HFFc6 (cell line): ENCODE data around the gene PLEKHA7. TPM values are rescaled to one million over a fixed set of nuclear protein-coding genes. Genes with fewer than 3 reads are reported as not detected.

Experiments
- DNase-seq: peaks from one replicate; pipeline ENCODE4 v3.0.0-alpha.2; 2018
- H3K27ac Mint-ChIP-seq: 2 replicates; pipeline ENCODE4 v1.8.0; 2020; ENCODE audit warnings: mild to moderate bottlenecking, mixed read lengths
- H3K27me3 Mint-ChIP-seq: 2 replicates; pipeline ENCODE4 v1.8.0; 2021; ENCODE audit warnings: mild to moderate bottlenecking, moderate library complexity, mixed read lengths; ENCODE audit not compliant: insufficient read depth
- H3K36me3 Mint-ChIP-seq: 2 replicates; pipeline ENCODE4 v1.8.0; 2021; ENCODE audit warnings: low read depth, mixed read lengths
- H3K4me1 Mint-ChIP-seq: 2 replicates; pipeline ENCODE4 v1.8.0; 2020; ENCODE audit warnings: low read depth, mixed read lengths
- H3K4me3 Mint-ChIP-seq: 2 replicates; pipeline ENCODE4 v1.8.0; 2020; ENCODE audit warnings: mild to moderate bottlenecking, moderate library complexity, mixed read lengths
- H3K9me3 Mint-ChIP-seq: 2 replicates; pipeline ENCODE4 v1.8.0; 2020; ENCODE audit warnings: mild to moderate bottlenecking, mixed read lengths
- total RNA-seq, 6 experiments: library from RNA; stranded (reverse); fragmentation: NEBNext Ultra II Directional; extraction: Animal tissue kit (Norgen Biotek cat#: 25700); gene quantifications; 2 replicates in 1 of 6; 3 replicates in 5 of 6; pipeline ENCODE4 v1.2.3, GENCODE V29; 2021
- TF ChIP-seq, protein P1 (sequence below): fragments of 200-600 bp; sonication (generic); IDR thresholded peaks from 2 replicates; pipeline ENCODE4 v1.5.0; 2021; ENCODE audit warnings: antibody characterized with exemption, mild to moderate bottlenecking

Gene PLEKHA7
- total RNA-seq, 6 experiments from 2014 or later, result 0.07 to 0.24 (median 0.08) TPM; not detected in 3

DNA sequence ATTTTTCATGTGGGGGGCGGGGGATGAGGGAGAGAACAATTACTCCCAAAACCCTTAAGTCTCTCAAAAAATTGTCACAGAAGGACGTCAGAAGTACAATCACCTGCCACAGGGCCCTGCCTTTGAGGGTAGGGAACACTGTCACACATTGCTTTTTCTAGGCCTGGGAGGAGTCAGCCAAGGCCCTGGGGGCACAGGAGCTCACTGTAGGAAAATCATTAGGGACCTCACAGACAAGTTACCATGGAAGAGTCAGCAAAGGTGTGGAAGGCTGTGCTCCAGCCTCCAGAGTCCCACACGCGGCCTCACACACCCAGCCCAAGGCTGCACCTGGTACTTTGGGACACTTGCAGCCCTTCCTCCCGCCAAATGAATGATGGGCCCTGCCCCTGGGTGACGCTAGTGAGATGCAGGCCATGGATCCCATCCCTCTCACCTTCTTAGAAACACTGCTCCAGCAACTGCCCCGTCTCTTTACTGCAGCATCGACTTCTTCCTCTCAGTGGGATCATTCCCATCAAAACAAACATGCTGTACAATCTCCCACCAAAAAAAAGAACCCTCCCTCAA, 3.3 kb downstream of the PLEKHA7 start:
- Mint-ChIP-seq H3K36me3 (no peaks in the 10 kb centered on the region; the same call in 1 of the 2 replicates), H3K27ac (no peak overlapping the region), H3K4me3 (no peak overlapping the region), H3K27me3 (peaks cover 18% of the 10 kb centered on the region), H3K4me1 (peaks cover 8% of the 10 kb centered on the region; the same call in 1 of the 2 replicates), H3K9me3 (no peaks in the 10 kb centered on the region)
- TF ChIP-seq, protein P1, sequence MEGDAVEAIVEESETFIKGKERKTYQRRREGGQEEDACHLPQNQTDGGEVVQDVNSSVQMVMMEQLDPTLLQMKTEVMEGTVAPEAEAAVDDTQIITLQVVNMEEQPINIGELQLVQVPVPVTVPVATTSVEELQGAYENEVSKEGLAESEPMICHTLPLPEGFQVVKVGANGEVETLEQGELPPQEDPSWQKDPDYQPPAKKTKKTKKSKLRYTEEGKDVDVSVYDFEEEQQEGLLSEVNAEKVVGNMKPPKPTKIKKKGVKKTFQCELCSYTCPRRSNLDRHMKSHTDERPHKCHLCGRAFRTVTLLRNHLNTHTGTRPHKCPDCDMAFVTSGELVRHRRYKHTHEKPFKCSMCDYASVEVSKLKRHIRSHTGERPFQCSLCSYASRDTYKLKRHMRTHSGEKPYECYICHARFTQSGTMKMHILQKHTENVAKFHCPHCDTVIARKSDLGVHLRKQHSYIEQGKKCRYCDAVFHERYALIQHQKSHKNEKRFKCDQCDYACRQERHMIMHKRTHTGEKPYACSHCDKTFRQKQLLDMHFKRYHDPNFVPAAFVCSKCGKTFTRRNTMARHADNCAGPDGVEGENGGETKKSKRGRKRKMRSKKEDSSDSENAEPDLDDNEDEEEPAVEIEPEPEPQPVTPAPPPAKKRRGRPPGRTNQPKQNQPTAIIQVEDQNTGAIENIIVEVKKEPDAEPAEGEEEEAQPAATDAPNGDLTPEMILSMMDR, result no peak
- no peak for DNase-seq

DNA sequence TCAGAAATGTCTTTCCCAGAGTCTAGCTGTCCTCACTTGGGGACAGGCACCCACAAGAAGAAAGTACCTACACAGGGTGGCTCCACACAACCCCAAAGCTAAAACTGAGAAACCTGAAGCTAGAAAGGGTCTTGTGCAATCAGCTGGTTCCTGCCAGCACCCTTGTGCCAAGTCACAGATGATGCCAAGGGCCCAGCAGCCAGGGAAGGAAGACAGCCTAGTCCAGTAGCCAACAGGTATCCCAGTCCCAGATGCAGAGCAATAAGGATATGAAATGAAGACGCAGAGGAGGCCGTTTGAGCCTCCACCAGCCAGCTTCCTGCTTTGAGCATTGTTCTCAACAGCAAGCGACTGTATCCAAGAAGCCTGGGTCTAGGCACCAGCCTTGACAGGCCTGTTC, 6.1 kb downstream of the PLEKHA7 start:
- TF ChIP-seq, protein P1, result no peak
- DNase-seq, result no peak
- H3K27me3 Mint-ChIP-seq, result no peaks in the 10 kb centered on the region
- no peak overlapping the region for H3K27ac Mint-ChIP-seq
- no peak overlapping the region for H3K4me3 Mint-ChIP-seq
- H3K4me1 Mint-ChIP-seq, result no peaks in the 10 kb centered on the region
- H3K9me3 Mint-ChIP-seq, result no peaks in the 10 kb centered on the region
- H3K36me3 Mint-ChIP-seq, result no peaks in the 10 kb centered on the region

DNA sequence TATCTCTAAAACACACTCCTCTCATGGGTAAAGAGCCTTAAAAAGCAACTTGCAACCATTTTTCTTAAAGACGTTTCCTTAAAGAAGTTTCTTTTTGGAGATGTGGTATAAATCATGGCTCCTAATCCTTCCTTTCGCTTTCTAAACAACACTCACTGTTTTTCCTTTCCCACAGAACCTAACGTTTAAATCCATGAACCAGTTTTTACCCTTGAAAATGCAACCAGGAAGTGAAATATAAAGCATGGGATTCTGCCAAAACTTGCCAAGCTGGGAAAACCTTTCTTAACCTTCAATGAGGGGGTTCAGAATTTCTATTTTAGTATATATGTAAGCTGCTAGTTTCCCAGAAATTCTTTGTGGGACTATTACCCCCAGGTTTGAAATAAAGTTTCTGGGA, 8.6 kb downstream of the PLEKHA7 start:
- Mint-ChIP-seq H3K4me3 (no peak overlapping the region), H3K36me3 (no peaks in the 10 kb centered on the region), H3K9me3 (no peaks in the 10 kb centered on the region), H3K27ac (no peak overlapping the region), H3K27me3 (peaks cover 3% of the 10 kb centered on the region; the same call in 1 of the 2 replicates), H3K4me1 (no peaks in the 10 kb centered on the region)
- TF ChIP-seq, protein P1, result no peak
- no peak for DNase-seq

DNA sequence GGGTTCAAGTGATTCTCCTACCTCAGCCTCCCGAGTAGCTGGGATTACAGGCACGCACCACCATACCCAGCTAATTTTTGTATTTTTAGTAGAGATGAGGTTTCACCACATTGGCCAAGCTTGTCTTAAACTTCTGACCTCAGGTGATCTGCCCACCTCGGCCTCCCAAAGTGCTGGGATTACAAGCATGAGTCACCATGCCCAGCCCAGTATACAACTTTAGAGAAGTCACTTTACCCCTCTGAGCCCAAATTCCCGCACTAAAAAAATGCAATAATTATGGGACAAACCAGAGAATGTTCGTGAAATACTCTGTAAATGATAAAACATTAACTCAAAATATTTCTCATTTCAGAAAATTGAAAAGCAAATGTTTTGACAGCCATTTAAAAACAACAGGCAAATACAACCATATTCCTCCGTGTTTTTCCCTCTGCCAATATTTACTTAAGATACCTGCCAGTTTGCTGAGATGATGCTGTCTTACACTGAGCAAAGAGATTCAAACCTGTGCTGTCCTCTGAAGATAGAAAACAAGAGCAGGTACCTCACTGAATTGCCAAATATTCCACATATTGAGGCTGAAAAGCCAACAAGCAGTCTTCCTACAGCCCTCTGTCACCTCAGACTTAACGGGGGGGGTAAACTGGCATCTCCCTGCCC, 9.6 kb downstream of the PLEKHA7 start:
- DNase-seq, result no peak
- Mint-ChIP-seq H3K9me3 (no peaks in the 10 kb centered on the region), H3K4me3 (no peak overlapping the region), H3K27ac (no peak overlapping the region), H3K36me3 (no peaks in the 10 kb centered on the region), H3K27me3 (peaks cover 4% of the 10 kb centered on the region; the same call in 1 of the 2 replicates), H3K4me1 (no peaks in the 10 kb centered on the region)
- TF ChIP-seq, protein P1, result no peak

DNA sequence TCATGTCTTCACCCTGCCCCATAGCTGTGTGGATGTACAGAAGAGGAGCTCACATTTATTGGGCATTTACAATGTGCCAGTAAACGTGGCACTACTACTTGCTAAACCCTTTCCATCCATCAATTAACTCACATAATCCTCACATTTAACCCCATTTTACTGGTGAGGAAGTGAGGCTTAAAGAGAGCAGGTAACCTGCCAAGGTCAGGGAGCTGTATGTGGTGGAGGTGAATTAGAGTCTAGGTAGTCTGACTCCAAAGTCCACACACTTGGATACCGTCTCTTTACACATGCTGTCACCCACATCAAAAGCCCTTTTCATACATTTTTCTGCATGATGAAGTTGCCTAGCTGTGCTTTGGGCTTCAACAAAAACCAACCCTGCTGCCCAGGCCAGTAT, 10.8 kb downstream of the PLEKHA7 start:
- Mint-ChIP-seq H3K4me1 (no peaks in the 10 kb centered on the region), H3K9me3 (no peaks in the 10 kb centered on the region), H3K27ac (no peak overlapping the region), H3K27me3 (peaks cover 4% of the 10 kb centered on the region; the same call in 1 of the 2 replicates), H3K4me3 (no peak overlapping the region), H3K36me3 (no peaks in the 10 kb centered on the region)
- TF ChIP-seq, protein P1, result no peak
- DNase-seq, result no peak
